ENCODE results near the gene ANO1. TPM values are rescaled to one million over a fixed set of nuclear protein-coding genes. Genes with fewer than 3 reads are reported as not detected.

Gene ANO1
- total RNA-seq, 1 experiment from 2014 or later: 10.9 TPM

DNA sequence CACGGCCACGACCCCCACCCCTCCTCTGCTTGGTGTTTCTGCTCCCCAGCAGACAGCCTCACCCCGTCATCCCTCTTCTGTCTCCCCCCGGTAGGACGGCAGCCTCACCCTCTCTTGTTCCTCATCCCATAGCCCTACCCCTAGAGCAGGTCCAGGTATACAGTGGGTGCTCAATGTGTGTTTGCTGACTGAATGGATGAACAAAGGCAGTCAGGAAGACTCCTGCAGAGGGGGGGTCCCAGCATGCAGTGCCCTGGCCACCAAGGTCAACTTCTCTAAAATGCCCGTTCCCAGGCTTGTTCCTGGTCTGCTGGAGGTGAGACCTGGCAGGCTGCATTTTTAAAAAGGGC is 90.3 kb downstream of the ANO1 start:
- H2AK5ac ChIP-seq (ENCODE audit: insufficient read length, low read length): no peak overlapping the region
- Mint-ChIP-seq H3K9me3 (no peaks in the 10 kb centered on the region), H3K4me1 (peaks cover 4 to 7% of the 10 kb centered on the region in 2 experiments), H3K27me3 (ENCODE audit: low read depth) (peaks cover 5% of the 10 kb centered on the region), H3K36me3 (ENCODE audit: insufficient read depth in 1 of 3, low read depth in 3 of 3) (peaks cover 0 to 5% (median 0%) of the 10 kb centered on the region in 3 experiments; a peak in 1 of 7 replicates), H3K4me3 (no peak overlapping the region), H3K27ac (no peak overlapping the region)
- H3K4me2 ChIP-seq (ENCODE audit: insufficient read depth, insufficient read length, low read length): no peak overlapping the region
- no peaks in the 10 kb centered on the region for H3K79me2 ChIP-seq (ENCODE audit: insufficient read depth, low read length)
- no peak overlapping the region for H2AFZ ChIP-seq (ENCODE audit: low read length)
- no peak overlapping the region for H3K9ac ChIP-seq (ENCODE audit: extremely low read depth, insufficient read length, low read length)
- H4K20me1 ChIP-seq (ENCODE audit: control insufficient read depth, insufficient read depth, insufficient read length): no peaks in the 10 kb centered on the region
- H3K14ac ChIP-seq (ENCODE audit: insufficient read depth, low read length): no peak overlapping the region
- no peaks in the 10 kb centered on the region for H3K27me3 ChIP-seq (ENCODE audit: insufficient read depth, low read length)
- no peaks in the 10 kb centered on the region for H3K4me1 ChIP-seq (ENCODE audit: insufficient read depth, low read length)
- no peak for TF ChIP-seq CTCF (conservative IDR thresholded peaks at IDR 0.05)
- H3T11ph ChIP-seq (ENCODE audit: low read length): no peak overlapping the region
- no peak overlapping the region for H2BK120ac ChIP-seq (ENCODE audit: low read depth, low read length, poor library complexity, severe bottlenecking)
- no peak overlapping the region for H3K56ac ChIP-seq (ENCODE audit: insufficient read length, low read depth, low read length)
- H2BK5ac ChIP-seq (ENCODE audit: insufficient read length, low read length): no peak overlapping the region
- no peaks in the 10 kb centered on the region for H3K79me1 ChIP-seq (ENCODE audit: insufficient read depth, low read depth, low read length, poor library complexity, severe bottlenecking)
- no peak overlapping the region for H4K5ac ChIP-seq (ENCODE audit: insufficient read length, low read depth, low read length)
- H3K18ac ChIP-seq (ENCODE audit: insufficient read length, low read depth, low read length): no peak overlapping the region
- H3K9me3 ChIP-seq (ENCODE audit: control insufficient read depth, low read depth, low read length): no peaks in the 10 kb centered on the region
- no peak overlapping the region for H2BK15ac ChIP-seq (ENCODE audit: low read depth, low read length)
- no peak overlapping the region for H4K91ac ChIP-seq (ENCODE audit: insufficient read length, low read depth, low read length)
- no peak for DNase-seq
- no peak overlapping the region for H2BK20ac ChIP-seq (ENCODE audit: low read depth, low read length, poor library complexity, severe bottlenecking)
- WGBS (ENCODE audit: extremely low coverage, insufficient read length, low lambda C conversion rate): no CpG with 5 or more reads among the region's 6 CpGs
- no peaks in the 10 kb centered on the region for H3K23me2 ChIP-seq (ENCODE audit: insufficient read length, low read depth, low read length, poor library complexity, severe bottlenecking)
- H3K23ac ChIP-seq (ENCODE audit: insufficient read length, low read depth, low read length): no peak overlapping the region
- H4K8ac ChIP-seq (replicated peaks; ENCODE audit: insufficient read length, low read depth, low read length): no peak overlapping the region
- H2BK12ac ChIP-seq (ENCODE audit: insufficient read length, low read depth, low read length): no peak overlapping the region
- no peak overlapping the region for H3K4ac ChIP-seq (ENCODE audit: low read depth, low read length)
- no peak overlapping the region for H3K27ac ChIP-seq (ENCODE audit: insufficient read length, low read depth, low read length)

All from H9 (cell line).